AG09309 (cell line): ENCODE measurements around the gene GBP7.
"Not testable (repeated sequence)": the region's sequence is repeated elsewhere in the genome, so short reads cannot be mapped to it uniquely, and the experiment has no call there.

Experiments used
- DNase-seq: peaks from one replicate; pipeline ENCODE4 v3.0.0-alpha.2; 2010; ENCODE audit warnings: low read depth
- H3K4me3 ChIP-seq: 2 replicates; pipeline ENCODE4 v1.5.1; 2011; ENCODE audit warnings: mild to moderate bottlenecking, low read depth, low read length, moderate library complexity; ENCODE audit not compliant: control insufficient read depth
- CTCF ChIP-seq: IDR thresholded peaks from 2 replicates; pipeline ENCODE4 v1.5.1; 2011; ENCODE audit warnings: mild to moderate bottlenecking, low read depth, low read length, inconsistent platforms; ENCODE audit not compliant: insufficient read depth, control insufficient read depth; ENCODE audit errors: missing control alignments

GBP7 gene

GRCh38 chr1:89175601-89176256 is at the start of gene GBP7:
Gene GBP7, minus strand, starts transcription at chr1:89176003. Its CDS starts 4,068 bp downstream, at chr1:89171935.
- H3K4me3 ChIP-seq = no peak within 1 kb of the TSS
- TF ChIP-seq CTCF = no peak
- DNase-seq = no peak

- no peak for TF ChIP-seq CTCF
- H3K4me3 ChIP-seq = no peak overlapping the region
- no peak for DNase-seq
Observed at GRCh38 chr1:89221341-89221740, 45.5 kb upstream of the GBP7 start.

GRCh38 chr1:89219851-89220250 is 44.0 kb upstream of the GBP7 start:
- H3K4me3 ChIP-seq = not testable (repeated sequence)

GRCh38 chr1:89218941-89219340 is 43.1 kb upstream of the GBP7 start:
- not testable (repeated sequence) for DNase-seq, H3K4me3 ChIP-seq

More at GRCh38 chr1:89219851-89220250, 44.0 kb upstream of the GBP7 start:
- not testable (repeated sequence) for DNase-seq

GRCh38 chr1:89213347-89213746 is 37.5 kb upstream of the GBP7 start:
- TF ChIP-seq CTCF = no peak
- H3K4me3 ChIP-seq = no peak overlapping the region
- DNase-seq = no peak

- DNase-seq = no peak
- no peak for TF ChIP-seq CTCF
- no peak overlapping the region for H3K4me3 ChIP-seq
Observed at GRCh38 chr1:89211035-89211634, 35.3 kb upstream of the GBP7 start.

GRCh38 chr1:89206373-89206772 is 30.6 kb upstream of the GBP7 start:
- no peak for DNase-seq

More at GRCh38 chr1:89206373-89206772, 30.6 kb upstream of the GBP7 start:
- H3K4me3 ChIP-seq = no peak overlapping the region
- no peak for TF ChIP-seq CTCF
